ENCODE results near the gene PARM1. TPM values are rescaled to one million over a fixed set of nuclear protein-coding genes. Genes with fewer than 3 reads are reported as not detected.

PARM1 gene
- total RNA-seq, 1 donor from 2014 or later: 6.4 TPM

- TF ChIP-seq CTCF (IDR thresholded peaks at IDR 0.05; ENCODE audit: unreplicated experiment): no peak
- Mint-ChIP-seq H3K27ac (no peak overlapping the region), H3K4me3 (ENCODE audit: low read depth) (no peak overlapping the region), H3K9me3 (ENCODE audit: low read depth) (peaks cover 5% of the 10 kb centered on the region), H3K4me1 (ENCODE audit: low read depth) (peaks cover 13% of the 10 kb centered on the region), H3K36me3 (ENCODE audit: insufficient read depth) (no peaks in the 10 kb centered on the region), H3K27me3 (peaks cover 19% of the 10 kb centered on the region)
- no peak for DNase-seq (ENCODE audit: low spot score, unreplicated experiment)
Observed at GRCh38 chr4:74930162-74930561, 2.8 kb upstream of the PARM1 start.

- no peak for TF ChIP-seq CTCF (IDR thresholded peaks at IDR 0.05; ENCODE audit: unreplicated experiment)
- H3K27me3 Mint-ChIP-seq: peaks cover 22% of the 10 kb centered on the region
- DNase-seq (ENCODE audit: low spot score, unreplicated experiment): no peak
- H3K4me1 Mint-ChIP-seq (ENCODE audit: low read depth): peaks cover 13% of the 10 kb centered on the region
- H3K27ac Mint-ChIP-seq: no peak overlapping the region
- no peaks in the 10 kb centered on the region for H3K36me3 Mint-ChIP-seq (ENCODE audit: insufficient read depth)
- no peaks in the 10 kb centered on the region for H3K9me3 Mint-ChIP-seq (ENCODE audit: low read depth)
- H3K4me3 Mint-ChIP-seq (ENCODE audit: low read depth): no peak overlapping the region
Observed at GRCh38 chr4:74931376-74931775, 1.5 kb upstream of the PARM1 start.

GRCh38 chr4:74932010-74932409, 906 bp upstream of the PARM1 start:
- DNase-seq (ENCODE audit: low spot score, unreplicated experiment): no peak
- Mint-ChIP-seq H3K9me3 (ENCODE audit: low read depth) (no peaks in the 10 kb centered on the region), H3K36me3 (ENCODE audit: insufficient read depth) (no peaks in the 10 kb centered on the region), H3K4me3 (ENCODE audit: low read depth) (no peak overlapping the region), H3K27ac (no peak overlapping the region), H3K4me1 (ENCODE audit: low read depth) (peaks cover 13% of the 10 kb centered on the region), H3K27me3 (peaks cover 22% of the 10 kb centered on the region)
- no peak for TF ChIP-seq CTCF (IDR thresholded peaks at IDR 0.05; ENCODE audit: unreplicated experiment)

GRCh38 chr4:74933562-74934015, 673 bp downstream of the PARM1 start:
- peaks cover 22% of the 10 kb centered on the region for H3K27me3 Mint-ChIP-seq
- no peak for DNase-seq (ENCODE audit: low spot score, unreplicated experiment)
- H3K4me1 Mint-ChIP-seq (ENCODE audit: low read depth): peaks cover 27% of the 10 kb centered on the region
- H3K36me3 Mint-ChIP-seq (ENCODE audit: insufficient read depth): no peaks in the 10 kb centered on the region
- TF ChIP-seq CTCF (IDR thresholded peaks at IDR 0.05; ENCODE audit: unreplicated experiment): no peak
- H3K9me3 Mint-ChIP-seq (ENCODE audit: low read depth): no peaks in the 10 kb centered on the region
- peak overlapping the region; percentile 94 for H3K27ac Mint-ChIP-seq
- H3K4me3 Mint-ChIP-seq (ENCODE audit: low read depth): peak overlapping the region; percentile 82

GRCh38 chr4:74934016-74934831, 1.3 kb downstream of the PARM1 start:
- no peak for TF ChIP-seq CTCF (IDR thresholded peaks at IDR 0.05; ENCODE audit: unreplicated experiment)
- peak overlapping the region; percentile 94 for H3K27ac Mint-ChIP-seq
- H3K4me3 Mint-ChIP-seq (ENCODE audit: low read depth): peak overlapping the region; percentile 82

More at GRCh38 chr4:74934016-74934831, 1.3 kb downstream of the PARM1 start:
- no peak for DNase-seq (ENCODE audit: low spot score, unreplicated experiment)
- Mint-ChIP-seq H3K36me3 (ENCODE audit: insufficient read depth) (no peaks in the 10 kb centered on the region), H3K4me1 (ENCODE audit: low read depth) (peaks cover 31% of the 10 kb centered on the region), H3K27me3 (peaks cover 22% of the 10 kb centered on the region), H3K9me3 (ENCODE audit: low read depth) (no peaks in the 10 kb centered on the region)
